ENCODE measurements around the gene ZNF408. TPM values are rescaled to one million over a fixed set of nuclear protein-coding genes. Genes with fewer than 3 reads are reported as not detected.

The ZNF408 gene
- total and polyA plus RNA-seq, 12 donors, result 2.2 to 13.8 (median 9.2) TPM

GRCh38 chr11:46741600-46742484 lies 41.0 kb downstream of the ZNF408 start:
- Histone ChIP-seq H3K4me1 (replicated peaks in 1 of 2) (no peaks in the 10 kb centered on the region), H3K27me3 (no peaks in the 10 kb centered on the region), H3K27ac (no peak overlapping the region), H3K9me3 (replicated peaks in 1 of 3) (no peaks in the 10 kb centered on the region), H3K36me3 (replicated peaks in 1 of 2) (peaks cover 0 to 53% of the 10 kb centered on the region in 2 donors), H3K4me3 (no peak overlapping the region)
- intact Hi-C loops (cut with DNase I), result no loop called here
- no peak for TF ChIP-seq CTCF (IDR thresholded peaks at IDR 0.05)
- no peak for DNase-seq
- WGBS, 4 donors, result 74 to 82% (median 79%) methylated on average over 12 of the region's 12 CpGs

- no peak for DNase-seq
- Histone ChIP-seq H3K27me3 (no peaks in the 10 kb centered on the region), H3K27ac (no peak overlapping the region), H3K4me1 (replicated peaks in 1 of 2) (no peaks in the 10 kb centered on the region), H3K4me3 (no peak overlapping the region), H3K36me3 (replicated peaks in 1 of 2) (peaks cover 0 to 65% of the 10 kb centered on the region in 2 donors), H3K9me3 (replicated peaks in 1 of 3) (no peaks in the 10 kb centered on the region)
- intact Hi-C loops (cut with DNase I), result no loop called here
- 86 to 94% (median 93%) methylated on average over 2 of the region's 2 CpGs for WGBS, 4 donors
- TF ChIP-seq CTCF (IDR thresholded peaks at IDR 0.05) (no peak), POLR2A (IDR thresholded peaks at IDR 0.05) (no peak)
Measured at GRCh38 chr11:46743043-46743442, 42.2 kb downstream of the ZNF408 start.

- Histone ChIP-seq H3K9me3 (replicated peaks in 1 of 3) (no peaks in the 10 kb centered on the region), H3K27me3 (no peaks in the 10 kb centered on the region), H3K4me1 (replicated peaks in 1 of 2) (no peaks in the 10 kb centered on the region), H3K36me3 (replicated peaks in 1 of 2) (peaks cover 0 to 73% of the 10 kb centered on the region in 2 donors), H3K4me3 (no peak overlapping the region), H3K27ac (no peak overlapping the region)
- no peak for DNase-seq
- 77 to 91% (median 83%) methylated on average over 10 of the region's 10 CpGs for WGBS, 4 donors
- no peak for TF ChIP-seq POLR2A (IDR thresholded peaks at IDR 0.05)
- no peak for TF ChIP-seq CTCF (IDR thresholded peaks at IDR 0.05)
- intact Hi-C loops (cut with DNase I), result no loop called here
Measured at GRCh38 chr11:46743693-46744339, 43.0 kb downstream of the ZNF408 start.

GRCh38 chr11:46745328-46745727 lies 44.5 kb downstream of the ZNF408 start:
- H3K27ac ChIP-seq, result no peak overlapping the region
- H3K27me3 ChIP-seq, result no peaks in the 10 kb centered on the region
- peaks cover 0 to 88% of the 10 kb centered on the region in 2 donors for H3K36me3 ChIP-seq (replicated peaks in 1 of 2)
- H3K9me3 ChIP-seq (replicated peaks in 1 of 3), result no peaks in the 10 kb centered on the region
- TF ChIP-seq POLR2A (IDR thresholded peaks at IDR 0.05), result no peak
- no peak for TF ChIP-seq CTCF (IDR thresholded peaks at IDR 0.05)
- DNase-seq, result no peak
- 75 to 90% (median 85%) methylated on average over 1 of the region's 1 CpG for WGBS, 4 donors
- H3K4me3 ChIP-seq, result no peak overlapping the region
- intact Hi-C loops (cut with DNase I), result no loop called here
- H3K4me1 ChIP-seq (replicated peaks in 1 of 2), result no peaks in the 10 kb centered on the region
